Ovary (tissue), 9 donors: ENCODE results near the gene LDB2. TPM values are rescaled to one million over a fixed set of nuclear protein-coding genes. Genes with fewer than 3 reads are reported as not detected.
A peak's percentile ranks its signal among the peaks of the same experiment; 100 is the strongest.

Experiments used
- DNase-seq, 5 donors: peaks; one replicate each; pipeline ENCODE4 v3.0.0-alpha.2; 2019 to 2020
- H3K27ac ChIP-seq, 2 donors: fragments of 200-600 bp; one replicate each; pipeline versions ENCODE4 v1.5.1 to v1.8.0; 2019 to 2022
- H3K27me3 ChIP-seq: fragments of 200-600 bp; one replicate; pipeline ENCODE4 v1.8.0; 2022
- H3K36me3 ChIP-seq: fragments of 200-600 bp; sonication (generic); one replicate; pipeline ENCODE4 v1.5.1; 2019
- H3K4me1 ChIP-seq: one replicate; pipeline ENCODE4 v1.8.1; 2013; ENCODE audit warnings: mild to moderate bottlenecking, moderate library complexity; ENCODE audit not compliant: insufficient read depth
- H3K4me3 ChIP-seq: fragments of 200-600 bp; sonication (generic); one replicate; pipeline ENCODE4 v1.5.1; 2017
- H3K9me3 ChIP-seq, 2 donors: fragments of 200-600 bp in 1 of 2; sonication (generic) in 1 of 2; one replicate each; pipeline versions ENCODE4 v1.5.1 to v1.8.1; 2013 to 2019; ENCODE audit warnings: mild to moderate bottlenecking in 1 of 2, moderate library complexity in 1 of 2
- EP300 ChIP-seq: sonication (generic); formaldehyde crosslinking; IDR thresholded peaks from one replicate; pipeline ENCODE4 v1.6.1; 2017; ENCODE audit warnings: antibody characterized with exemption
- POLR2A ChIP-seq: fragments of 450-650 bp; IDR thresholded peaks from one replicate; pipeline ENCODE4 v1.6.1; 2017; ENCODE audit warnings: antibody characterized with exemption, mild to moderate bottlenecking, moderate library complexity
- WGBS, 3 donors: extraction: QIAGEN DNeasy Blood & Tissue Kit in 1 of 3; methylation state at CpG; one replicate each; pipeline versions ENCODE4 v1.1.5 to v1.1.7; 2013 to 2017; 5-methylcytosine and 5-hydroxymethylcytosine counted together
- intact Hi-C, 4 donors: fragments of 100-400 bp; cut with DNase I; formaldehyde crosslinking; loops; one replicate each; pipeline versions ENCODE4 v1.11.0 to v1.15.1; 2022 to 2023
- polyA plus RNA-seq, 2 donors: library from polyadenylated mRNA; stranded (reverse); fragments of 200-250 nt in 1 of 2; fragments of 350-450 nt in 1 of 2; fragmentation: Illumina TruSeq in 1 of 2; extraction: RNeasy Lipid Tissue Mini Kit (QIAGEN cat#74804) in 1 of 2; gene quantifications; one replicate each; pipeline ENCODE4 v1.2.3, GENCODE V29; 2013 to 2014
- total RNA-seq, 7 donors: library from RNA; depleted of rRNA in 2 of 7; stranded (reverse); fragments of >200 nt in 2 of 7; fragmentation: NEBNext Ultra II Directional in 3 of 7; extraction: Animal tissue kit (Norgen Biotek cat#: 25700) in 3 of 7; gene quantifications; one replicate each; pipeline versions ENCODE4 v1.1.0 to v1.2.4, GENCODE V29; 2016 to 2023
- TF ChIP-seq, protein P1 (sequence below), 3 donors: fragments of 450-650 bp in 2 of 3; fragments of 200-600 bp in 1 of 3; IDR thresholded peaks; one replicate each; pipeline versions ENCODE4 v1.5.1 to v1.8.0; 2016 to 2022; ENCODE audit warnings: antibody characterized with exemption in 3 of 3, mild to moderate bottlenecking in 1 of 3
- donor health status: DM: no; HTN: no; CAD: no; lungs with moderate emphysema.
- donor health status: DM: no; HTN: no; CAD: no.
- donor health status: Bipolar disorder and iron deficiency.
- donor health status: DM: yes; HTN: yes; CAD: no.
- donor health status: DM: no; HTN: no; CAD: no.
- donor health status: DM: yes; HTN: yes; CAD: no.

The LDB2 gene
- total and polyA plus RNA-seq, 9 donors, result 17.0 to 89.1 (median 27.4) TPM

DNA sequence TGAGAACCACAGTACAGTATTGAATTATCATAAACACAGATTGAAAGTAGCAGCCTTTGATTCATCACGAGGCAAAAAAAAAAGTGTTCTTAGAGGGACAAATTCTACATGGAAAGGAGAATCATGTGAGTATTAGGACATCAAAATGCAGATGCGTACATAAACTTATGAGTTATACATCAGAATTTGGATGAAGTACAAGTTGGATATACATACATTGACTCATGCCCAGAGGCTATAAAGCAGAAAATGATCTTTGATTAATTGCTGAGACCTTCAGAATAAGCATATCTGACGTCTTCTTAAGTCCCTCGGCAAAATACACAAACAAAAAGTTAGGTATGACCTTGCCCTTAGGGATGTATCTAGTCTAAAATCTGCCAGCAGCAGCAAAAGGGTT, 206.4 kb downstream of the LDB2 start:
- H3K27me3 ChIP-seq, result no peaks in the 10 kb centered on the region
- no peaks in the 10 kb centered on the region for H3K36me3 ChIP-seq
- peaks cover 12% of the 10 kb centered on the region for H3K4me1 ChIP-seq
- intact Hi-C loops, result no loop called here
- WGBS, 3 donors, result 42 to 54% (median 51%) methylated on average over 4 of the region's 4 CpGs
- no peak overlapping the region for H3K4me3 ChIP-seq
- DNase-seq, result no peak
- TF ChIP-seq EP300, result no peak
- no peak for TF ChIP-seq POLR2A
- TF ChIP-seq, protein P1, sequence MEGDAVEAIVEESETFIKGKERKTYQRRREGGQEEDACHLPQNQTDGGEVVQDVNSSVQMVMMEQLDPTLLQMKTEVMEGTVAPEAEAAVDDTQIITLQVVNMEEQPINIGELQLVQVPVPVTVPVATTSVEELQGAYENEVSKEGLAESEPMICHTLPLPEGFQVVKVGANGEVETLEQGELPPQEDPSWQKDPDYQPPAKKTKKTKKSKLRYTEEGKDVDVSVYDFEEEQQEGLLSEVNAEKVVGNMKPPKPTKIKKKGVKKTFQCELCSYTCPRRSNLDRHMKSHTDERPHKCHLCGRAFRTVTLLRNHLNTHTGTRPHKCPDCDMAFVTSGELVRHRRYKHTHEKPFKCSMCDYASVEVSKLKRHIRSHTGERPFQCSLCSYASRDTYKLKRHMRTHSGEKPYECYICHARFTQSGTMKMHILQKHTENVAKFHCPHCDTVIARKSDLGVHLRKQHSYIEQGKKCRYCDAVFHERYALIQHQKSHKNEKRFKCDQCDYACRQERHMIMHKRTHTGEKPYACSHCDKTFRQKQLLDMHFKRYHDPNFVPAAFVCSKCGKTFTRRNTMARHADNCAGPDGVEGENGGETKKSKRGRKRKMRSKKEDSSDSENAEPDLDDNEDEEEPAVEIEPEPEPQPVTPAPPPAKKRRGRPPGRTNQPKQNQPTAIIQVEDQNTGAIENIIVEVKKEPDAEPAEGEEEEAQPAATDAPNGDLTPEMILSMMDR (IDR thresholded peaks at IDR 0.05), result no peak
- H3K27ac ChIP-seq, result peak overlapping the region in 1 of 2 donors; percentile 14
- no peaks in the 10 kb centered on the region for H3K9me3 ChIP-seq

DNA sequence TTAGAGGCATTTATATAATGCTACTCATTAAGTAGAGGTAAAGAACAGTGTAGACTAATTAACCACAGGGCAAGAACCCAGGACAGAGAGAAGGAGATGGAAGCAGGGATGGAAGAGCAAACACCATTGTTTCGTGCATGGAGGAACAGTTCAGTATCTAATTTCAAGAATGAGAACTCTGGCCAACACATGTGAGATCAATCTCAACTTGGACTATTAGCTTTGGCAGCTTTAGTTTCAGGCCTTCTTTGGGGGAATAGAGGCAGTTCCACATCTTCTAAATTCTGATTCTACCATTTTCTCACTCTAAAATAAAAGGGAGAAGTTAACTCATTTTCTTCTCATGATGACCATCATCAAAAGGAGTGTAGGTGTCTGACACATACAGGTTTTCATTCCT, 207.0 kb downstream of the LDB2 start:
- TF ChIP-seq EP300, result no peak
- no peak for TF ChIP-seq POLR2A
- TF ChIP-seq, protein P1 (IDR thresholded peaks at IDR 0.05), result no peak
- H3K4me1 ChIP-seq, result peaks cover 13% of the 10 kb centered on the region
- 79 to 96% (median 93%) methylated on average over 1 of the region's 1 CpG for WGBS, 3 donors
- no peaks in the 10 kb centered on the region for H3K27me3 ChIP-seq
- no peaks in the 10 kb centered on the region for H3K9me3 ChIP-seq
- no peak overlapping the region for H3K4me3 ChIP-seq
- intact Hi-C loops, result no loop called here
- H3K27ac ChIP-seq, result no peak overlapping the region
- no peaks in the 10 kb centered on the region for H3K36me3 ChIP-seq
- no peak for DNase-seq

DNA sequence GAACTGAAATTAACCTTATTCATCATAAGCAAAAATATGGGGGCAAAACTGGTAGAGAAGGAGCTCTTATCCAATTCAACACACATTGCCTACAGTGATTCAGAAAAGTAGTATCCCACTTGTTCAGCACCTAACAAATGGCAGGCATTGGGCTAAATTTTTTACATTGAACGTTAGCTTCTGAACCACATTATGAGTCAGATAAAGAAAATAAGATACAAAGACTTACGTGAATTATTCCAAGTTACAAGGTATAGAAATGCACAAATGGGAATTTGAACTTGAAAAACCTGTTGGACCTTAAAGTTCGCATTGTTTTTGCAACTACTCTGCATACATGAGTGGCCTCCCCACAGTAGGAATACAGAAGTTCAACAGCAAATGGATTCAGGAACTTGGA, 210.6 kb downstream of the LDB2 start:
- 94 to 96% (median 94%) methylated on average over 3 of the region's 3 CpGs for WGBS, 3 donors
- no peak for DNase-seq
- intact Hi-C loops, result no loop called here

DNA sequence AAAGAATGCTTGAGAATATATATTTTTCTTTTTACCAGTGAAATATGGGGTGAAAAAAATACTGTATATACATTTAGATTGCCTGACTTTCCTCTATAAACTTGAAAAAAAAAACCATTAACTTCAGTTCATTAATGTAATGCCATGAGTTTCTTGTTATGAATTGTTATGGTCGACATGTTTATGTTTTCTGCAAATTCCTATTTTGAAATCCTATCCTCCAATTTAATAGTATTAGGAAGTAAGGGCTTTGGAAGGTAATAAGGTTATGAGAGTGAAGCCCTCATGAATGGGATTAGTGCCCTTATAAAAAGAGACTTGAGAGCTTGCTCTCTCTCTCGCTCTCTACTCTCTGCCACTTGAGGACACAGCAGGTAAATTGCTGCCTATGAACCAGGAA, 211.4 kb downstream of the LDB2 start:
- no peak overlapping the region for H3K4me3 ChIP-seq
- no peak for DNase-seq
- WGBS, 3 donors, result 78 to 84% (median 82%) methylated on average over 2 of the region's 2 CpGs
- H3K27ac ChIP-seq, result no peak overlapping the region
- TF ChIP-seq EP300, result no peak
- peaks cover 10% of the 10 kb centered on the region for H3K4me1 ChIP-seq
- H3K27me3 ChIP-seq, result no peaks in the 10 kb centered on the region
- no peaks in the 10 kb centered on the region for H3K36me3 ChIP-seq
- H3K9me3 ChIP-seq, result no peaks in the 10 kb centered on the region
- intact Hi-C loops, result no loop called here

More for the DNA sequence above, 210.6 kb downstream of the LDB2 start:
- TF ChIP-seq POLR2A, result no peak
- TF ChIP-seq, protein P1 (IDR thresholded peaks at IDR 0.05), result no peak
- TF ChIP-seq EP300, result no peak
- Histone ChIP-seq H3K27me3 (no peaks in the 10 kb centered on the region), H3K27ac (no peak overlapping the region), H3K36me3 (no peaks in the 10 kb centered on the region), H3K4me1 (peaks cover 13% of the 10 kb centered on the region), H3K9me3 (no peaks in the 10 kb centered on the region), H3K4me3 (no peak overlapping the region)

DNA sequence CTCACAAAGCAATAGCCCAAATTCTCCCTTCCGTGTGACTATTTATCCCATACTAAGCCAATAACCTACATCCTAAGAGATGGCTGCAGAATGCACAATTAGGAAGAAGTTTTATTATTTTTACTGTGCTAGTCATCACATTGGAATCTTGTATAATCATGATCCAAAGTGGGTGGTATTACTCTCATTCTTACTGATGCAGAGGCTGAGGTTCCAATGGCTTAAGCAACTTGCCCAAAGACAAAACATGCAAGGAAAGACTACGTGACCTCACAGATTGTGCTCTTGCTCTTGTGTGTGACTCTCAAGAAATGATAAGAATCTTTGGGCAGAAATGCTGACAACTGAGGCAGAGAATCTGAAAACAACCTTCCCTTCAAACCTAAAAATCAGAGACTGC, 212.2 kb downstream of the LDB2 start:
- Histone ChIP-seq H3K9me3 (no peaks in the 10 kb centered on the region), H3K4me1 (peaks cover 10% of the 10 kb centered on the region), H3K4me3 (no peak overlapping the region), H3K36me3 (no peaks in the 10 kb centered on the region), H3K27me3 (no peaks in the 10 kb centered on the region), H3K27ac (no peak overlapping the region)
- intact Hi-C loops, result no loop called here
- TF ChIP-seq EP300 (no peak), POLR2A (no peak)
- DNase-seq, result no peak
- WGBS, 3 donors, result 40 to 56% (median 41%) methylated on average over 2 of the region's 2 CpGs
